Endothelial cell of umbilical vein (primary cell): ENCODE measurements around the gene CNKSR2. TPM values are rescaled to one million over a fixed set of nuclear protein-coding genes. Genes with fewer than 3 reads are reported as not detected.

Experiments used
- BruUV-seq: library from RNA; stranded (reverse); fragments of 400-500 nt; replicated peaks from 2 replicates; lab custom pipeline; 2021; lab: Mats Ljungman, UMichigan
- CTCF ChIA-PET: fragments of 300-600, 350-600 bp; sonication (Branson Sonifier 250); formaldehyde crosslinking; loops from one replicate; lab custom pipeline; 2021; ENCODE audit warnings: antibody characterized with exemption, inconsistent platforms; lab: Charles Lee
- POLR2A ChIA-PET: fragments of 300-600, 350-600 bp; sonication (Branson Sonifier 250); formaldehyde crosslinking; loops from one replicate; lab custom pipeline; 2021; ENCODE audit warnings: antibody characterized with exemption, inconsistent platforms; lab: Charles Lee
- DNase-seq: peaks from one replicate; pipeline ENCODE4 v3.0.0-alpha.2; 2011; ENCODE audit warnings: low read depth, low spot score
- FAIRE-seq: peaks from 2 replicates; lab custom pipeline; 2011; peaks lifted over from hg19 to GRCh38; lab: Jason Lieb, UNC
- H2AFZ ChIP-seq: 2 replicates; pipeline ENCODE4 v1.6.0; 2012; ENCODE audit warnings: low read depth, low read length, control low read depth, inconsistent platforms
- H3K27ac ChIP-seq: 2 replicates; pipeline ENCODE4 v1.5.1; 2011; ENCODE audit warnings: low read depth, mild to moderate bottlenecking, control low read depth, low read length, moderate library complexity; ENCODE audit not compliant: insufficient read depth
- H3K27me3 ChIP-seq, 2 experiments: 2 replicates each; pipeline versions ENCODE4 v1.6.0 to v1.6.1; 2011; ENCODE audit warnings: low read length in 2 of 2, mixed read lengths in 1 of 2; ENCODE audit not compliant: control insufficient read depth in 2 of 2, insufficient read depth in 2 of 2
- H3K36me3 ChIP-seq, 2 experiments: 2 replicates in 1 of 2; 3 replicates in 1 of 2; pipeline ENCODE4 v1.5.1; 2011; ENCODE audit warnings: low read length in 2 of 2, mild to moderate bottlenecking in 1 of 2, moderate library complexity in 1 of 2; ENCODE audit not compliant: control insufficient read depth in 2 of 2, insufficient read depth in 2 of 2; ENCODE audit errors: extremely low read depth in 1 of 2
- H3K4me1 ChIP-seq: 3 replicates; pipeline ENCODE4 v1.5.1; 2011; ENCODE audit warnings: mild to moderate bottlenecking, low read length; ENCODE audit not compliant: control insufficient read depth, insufficient read depth; ENCODE audit errors: extremely low read depth
- H3K4me2 ChIP-seq: 2 replicates; pipeline ENCODE4 v1.6.1; 2011; ENCODE audit warnings: low read length, control low read depth, mixed read lengths; ENCODE audit not compliant: insufficient read depth
- H3K4me3 ChIP-seq, 3 experiments: fragments of 200-600 bp in 1 of 3; sonication (generic), shearing (Covaris generic) in 1 of 3; replicated peaks in 1 of 3; 2 replicates each; pipeline ENCODE4 v1.5.1; 2011 to 2016; ENCODE audit warnings: control low read depth in 3 of 3, low read length in 3 of 3, mild to moderate bottlenecking in 2 of 3, inconsistent platforms in 1 of 3, low read depth in 1 of 3, moderate library complexity in 1 of 3; ENCODE audit not compliant: insufficient read depth in 1 of 3
- H3K79me2 ChIP-seq: 2 replicates; pipeline ENCODE4 v1.6.0; 2012; ENCODE audit warnings: low read length, inconsistent platforms; ENCODE audit not compliant: control insufficient read depth, insufficient read depth
- H3K9ac ChIP-seq: replicated peaks from 2 replicates; pipeline ENCODE3; 2011; ENCODE audit warnings: low read length, control low read depth; ENCODE audit not compliant: insufficient read depth; ENCODE audit errors: extremely low read depth
- H3K9me1 ChIP-seq: replicated peaks from 3 replicates; pipeline ENCODE4 v1.6.0; 2011; ENCODE audit warnings: mild to moderate bottlenecking, low read length; ENCODE audit not compliant: control insufficient read depth, insufficient read depth; ENCODE audit errors: extremely low read depth
- H3K9me3 ChIP-seq: replicated peaks from 2 replicates; pipeline ENCODE4 v1.5.1; 2012; ENCODE audit warnings: low read length, inconsistent platforms; ENCODE audit not compliant: control insufficient read depth, insufficient read depth
- H4K20me1 ChIP-seq: replicated peaks from 2 replicates; pipeline ENCODE3; 2011; ENCODE audit warnings: mild to moderate bottlenecking, low read length; ENCODE audit not compliant: control insufficient read depth, insufficient read depth; ENCODE audit errors: extremely low read depth
- EZH2 ChIP-seq: IDR thresholded peaks from 2 replicates; pipeline ENCODE4 v1.6.1; 2012; ENCODE audit warnings: borderline replicate concordance, low read depth, mild to moderate bottlenecking, moderate library complexity, low read length, inconsistent platforms; ENCODE audit not compliant: severe bottlenecking
- JUN ChIP-seq: IDR thresholded peaks from 2 replicates; pipeline ENCODE4 v1.6.1; 2011; ENCODE audit warnings: borderline replicate concordance, low read depth; ENCODE audit not compliant: insufficient read length, insufficient read depth
- MYC ChIP-seq: IDR thresholded peaks from one replicate; pipeline ENCODE4 v1.6.1; 2011; ENCODE audit warnings: mild to moderate bottlenecking, low read depth, low read length
- POLR2A ChIP-seq: IDR thresholded peaks from 2 replicates; pipeline ENCODE4 v1.6.1; 2012; ENCODE audit warnings: low read depth, mild to moderate bottlenecking, control low read depth, low read length
- POLR2AphosphoS5 ChIP-seq: IDR thresholded peaks from 2 replicates; pipeline ENCODE4 v1.6.1; 2012; ENCODE audit warnings: low read depth, mild to moderate bottlenecking, control low read depth, low read length, moderate library complexity; ENCODE audit not compliant: insufficient read depth
- dilution Hi-C: fragments of 300-500 bp; cut with MboI; formaldehyde crosslinking; loops from one replicate; pipeline ENCODE4 v1.15.0; 2019; ENCODE audit warnings: low sequenced_read_pairs; ENCODE audit not compliant: extremely low pct_ligation_motif_present
- intact Hi-C: fragments of 100-400 bp; cut with micrococcal nuclease; formaldehyde crosslinking; loops from one replicate; pipeline ENCODE4 v1.10.0; 2022
- polyA plus RNA-seq, 4 experiments: library from polyadenylated mRNA; depleted of rRNA in 3 of 4; stranded (reverse) in 3 of 4; unstranded in 1 of 4; fragments of >200 nt; gene quantifications; 2 replicates each; pipeline versions ENCODE4 v1.2.1 to v1.2.3, GENCODE V29; 2011 to 2012; ENCODE audit warnings: missing spikeins in 1 of 4
- total RNA-seq: library from RNA; stranded (reverse); gene quantifications from 2 replicates; pipeline ENCODE4 v1.2.3, GENCODE V29; 2021
- TF ChIP-seq, protein P1 (sequence below): IDR thresholded peaks from 2 replicates; pipeline ENCODE4 v1.6.1; 2011; ENCODE audit not compliant: insufficient read depth, insufficient read length
- TF ChIP-seq, protein P2 (sequence below), 2 donors: IDR thresholded peaks; 1 replicate in 1 of 2; 2 replicates in 1 of 2; pipeline ENCODE4 v1.5.1; 2011; ENCODE audit warnings: low read length in 2 of 2, mild to moderate bottlenecking in 2 of 2, moderate library complexity in 2 of 2, control low read depth in 1 of 2, inconsistent platforms in 1 of 2, low read depth in 1 of 2; ENCODE audit not compliant: insufficient read depth in 1 of 2; ENCODE audit errors: extremely low read depth in 1 of 2

CNKSR2 gene
- total and polyA plus RNA-seq, 2 donors (not counting 3 experiments of a cell fraction or from before 2014, with no cell fraction given): 0.13 TPM; not detected in 1

DNA sequence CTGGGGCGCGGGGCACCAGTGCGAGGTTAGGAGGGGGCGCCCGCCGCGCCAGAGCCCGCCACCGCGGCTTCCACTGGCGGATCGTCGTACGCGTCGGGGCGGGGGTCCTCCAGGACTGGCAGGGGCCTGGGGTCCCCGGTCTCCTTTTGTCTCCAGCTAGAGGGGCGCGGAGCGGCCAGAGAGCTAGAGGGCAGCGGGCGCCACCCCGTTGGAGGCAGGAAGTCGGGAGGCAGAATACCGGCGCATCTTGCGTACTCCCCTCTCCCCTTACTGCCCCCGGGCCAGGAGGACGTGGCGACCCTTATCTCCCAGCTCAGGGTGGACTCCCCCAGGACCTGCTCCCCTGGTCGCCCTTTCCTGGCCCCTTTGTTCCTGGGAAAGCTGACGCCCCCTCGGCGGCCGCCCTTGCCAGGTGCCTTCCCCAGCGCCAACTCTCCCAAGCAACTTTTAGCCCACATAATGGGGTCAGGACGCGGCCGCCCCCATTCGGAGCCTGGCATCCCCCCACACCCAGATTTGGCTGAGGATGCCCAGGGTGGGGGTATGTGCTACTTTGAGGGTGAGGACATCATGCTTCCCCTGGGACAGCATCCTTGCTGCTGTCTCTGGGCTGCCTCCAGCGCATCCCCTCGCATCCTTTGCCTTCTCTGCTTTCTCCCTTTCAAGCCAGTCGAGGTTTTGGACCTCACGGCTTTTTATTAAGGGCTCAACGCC, 933 bp downstream of the CNKSR2 start:
- Histone ChIP-seq H4K20me1 (no peaks in the 10 kb centered on the region), H3K9me3 (no peaks in the 10 kb centered on the region), H3K36me3 (no peaks in the 10 kb centered on the region), H3K4me2 (no peak overlapping the region), H3K79me2 (no peaks in the 10 kb centered on the region), H2AFZ (no peak overlapping the region), H3K27ac (no peak overlapping the region), H3K4me3 (peak overlapping the region in 1 of 3 experiments; percentile 34), H3K9ac (no peak overlapping the region), H3K27me3 (peaks cover 14 to 36% of the 10 kb centered on the region in 2 experiments), H3K9me1 (no peaks in the 10 kb centered on the region), H3K4me1 (peaks cover 3% of the 10 kb centered on the region)
- CTCF ChIA-PET: interaction anchor here (1.0 kb wide), 1 partner anchor 8 kb away, joined by 3 read pairs; no protein-coding TSS in a partner anchor
- BruUV-seq: no TSS peak
- intact Hi-C loops (loop anchor here (10.0 kb wide), 1 partner anchor 600 kb away; no protein-coding TSS in a partner anchor), dilution Hi-C loops (no loop called here)
- TF ChIP-seq MYC (no peak), POLR2A (no peak), EZH2 (peak; percentile 67), JUN (no peak), POLR2AphosphoS5 (no peak)
- TF ChIP-seq, protein P1, sequence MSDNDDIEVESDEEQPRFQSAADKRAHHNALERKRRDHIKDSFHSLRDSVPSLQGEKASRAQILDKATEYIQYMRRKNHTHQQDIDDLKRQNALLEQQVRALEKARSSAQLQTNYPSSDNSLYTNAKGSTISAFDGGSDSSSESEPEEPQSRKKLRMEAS: no peak
- TF ChIP-seq, protein P2, sequence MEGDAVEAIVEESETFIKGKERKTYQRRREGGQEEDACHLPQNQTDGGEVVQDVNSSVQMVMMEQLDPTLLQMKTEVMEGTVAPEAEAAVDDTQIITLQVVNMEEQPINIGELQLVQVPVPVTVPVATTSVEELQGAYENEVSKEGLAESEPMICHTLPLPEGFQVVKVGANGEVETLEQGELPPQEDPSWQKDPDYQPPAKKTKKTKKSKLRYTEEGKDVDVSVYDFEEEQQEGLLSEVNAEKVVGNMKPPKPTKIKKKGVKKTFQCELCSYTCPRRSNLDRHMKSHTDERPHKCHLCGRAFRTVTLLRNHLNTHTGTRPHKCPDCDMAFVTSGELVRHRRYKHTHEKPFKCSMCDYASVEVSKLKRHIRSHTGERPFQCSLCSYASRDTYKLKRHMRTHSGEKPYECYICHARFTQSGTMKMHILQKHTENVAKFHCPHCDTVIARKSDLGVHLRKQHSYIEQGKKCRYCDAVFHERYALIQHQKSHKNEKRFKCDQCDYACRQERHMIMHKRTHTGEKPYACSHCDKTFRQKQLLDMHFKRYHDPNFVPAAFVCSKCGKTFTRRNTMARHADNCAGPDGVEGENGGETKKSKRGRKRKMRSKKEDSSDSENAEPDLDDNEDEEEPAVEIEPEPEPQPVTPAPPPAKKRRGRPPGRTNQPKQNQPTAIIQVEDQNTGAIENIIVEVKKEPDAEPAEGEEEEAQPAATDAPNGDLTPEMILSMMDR (IDR thresholded peaks at IDR 0.05; ENCODE audit: extremely low read depth in 1 of 2, insufficient read depth in 1 of 2, low read depth in 1 of 2, low read length in 2 of 2): no peak
- no peak for FAIRE-seq
- DNase-seq: no peak
- POLR2A ChIA-PET: no interaction called here
